Measurements from ENCODE around the gene RSRC1. TPM values are rescaled to one million over a fixed set of nuclear protein-coding genes. Genes with fewer than 3 reads are reported as not detected.
A peak's percentile ranks its signal among the peaks of the same experiment; 100 is the strongest.
"Not testable (repeated sequence)": the region's sequence is repeated elsewhere in the genome, so short reads cannot be mapped to it uniquely, and the experiment has no call there.

Gene RSRC1
- polyA plus RNA-seq, 4 donors: 27.9 to 33.5 (median 32.1) TPM

- DNase-seq (ENCODE audit: low read depth in 4 of 4, low spot score in 3 of 4): no peak
Measured at GRCh38 chr3:158381262-158381868, 271.5 kb downstream of the RSRC1 start.

GRCh38 chr3:158382479-158382878 is 272.6 kb downstream of the RSRC1 start:
- DNase-seq (ENCODE audit: low read depth in 4 of 4, low spot score in 3 of 4): no peak

- DNase-seq (ENCODE audit: low read depth in 4 of 4, low spot score in 3 of 4): no peak
Measured at GRCh38 chr3:158384019-158384418, 274.1 kb downstream of the RSRC1 start.

GRCh38 chr3:158395421-158395820 is 285.5 kb downstream of the RSRC1 start:
- no peak for DNase-seq (ENCODE audit: low read depth in 4 of 4, low spot score in 3 of 4)

GRCh38 chr3:158402590-158402989 is 292.7 kb downstream of the RSRC1 start:
- DNase-seq (ENCODE audit: low read depth in 4 of 4, low spot score in 3 of 4): no peak

- no peak for DNase-seq (ENCODE audit: low read depth in 4 of 4, low spot score in 3 of 4)
Measured at GRCh38 chr3:158403013-158403412, 293.1 kb downstream of the RSRC1 start.

GRCh38 chr3:158404131-158404718 is 294.3 kb downstream of the RSRC1 start:
- no peak for DNase-seq (ENCODE audit: low read depth in 4 of 4, low spot score in 3 of 4)

- DNase-seq (ENCODE audit: low read depth in 4 of 4, low spot score in 3 of 4): no peak
Measured at GRCh38 chr3:158405507-158405906, 295.6 kb downstream of the RSRC1 start.

GRCh38 chr3:158407844-158408517 is 298.1 kb downstream of the RSRC1 start:
- DNase-seq (ENCODE audit: low read depth in 4 of 4, low spot score in 3 of 4): no peak

- not testable (repeated sequence) for DNase-seq (ENCODE audit: low read depth in 4 of 4, low spot score in 3 of 4)
Measured at GRCh38 chr3:158408518-158408897, 298.6 kb downstream of the RSRC1 start.

- DNase-seq (ENCODE audit: low read depth in 4 of 4, low spot score in 3 of 4): no peak
Measured at GRCh38 chr3:158418035-158418434, 308.1 kb downstream of the RSRC1 start.

GRCh38 chr3:158419820-158420653 is 310.1 kb downstream of the RSRC1 start:
- DNase-seq (ENCODE audit: low read depth in 4 of 4, low spot score in 3 of 4): no peak

GRCh38 chr3:158420654-158421396 is 310.9 kb downstream of the RSRC1 start:
- DNase-seq (ENCODE audit: low read depth in 4 of 4, low spot score in 3 of 4): no peak

GRCh38 chr3:158430448-158430847 is 320.6 kb downstream of the RSRC1 start:
- DNase-seq (ENCODE audit: low read depth in 4 of 4, low spot score in 3 of 4): no peak

GRCh38 chr3:158430968-158431367 is 321.1 kb downstream of the RSRC1 start:
- no peak for DNase-seq (ENCODE audit: low read depth in 4 of 4, low spot score in 3 of 4)

GRCh38 chr3:158431829-158432228 is 321.9 kb downstream of the RSRC1 start:
- no peak for DNase-seq (ENCODE audit: low read depth in 4 of 4, low spot score in 3 of 4)

- DNase-seq (ENCODE audit: low read depth in 4 of 4, low spot score in 3 of 4): peak; percentile 35 to 58 (median 54)
Measured at GRCh38 chr3:158434412-158435038, 324.6 kb downstream of the RSRC1 start.

- DNase-seq (ENCODE audit: low read depth in 4 of 4, low spot score in 3 of 4): no peak
Measured at GRCh38 chr3:158443632-158444031, 333.7 kb downstream of the RSRC1 start.

GRCh38 chr3:158447408-158447807 is 337.5 kb downstream of the RSRC1 start:
- DNase-seq (ENCODE audit: low read depth in 4 of 4, low spot score in 3 of 4): no peak

Data from right renal pelvis (tissue), 4 donors.